ENCODE measurements around the gene AMDHD1. TPM values are rescaled to one million over a fixed set of nuclear protein-coding genes. Genes with fewer than 3 reads are reported as not detected.

Gene AMDHD1
- total and polyA plus RNA-seq, 10 of the 15 experiments (the other 5 are each of a cell fraction or from before 2014, with no cell fraction given), result 0.04 to 0.28 (median 0.13) TPM; not detected in 4

DNA sequence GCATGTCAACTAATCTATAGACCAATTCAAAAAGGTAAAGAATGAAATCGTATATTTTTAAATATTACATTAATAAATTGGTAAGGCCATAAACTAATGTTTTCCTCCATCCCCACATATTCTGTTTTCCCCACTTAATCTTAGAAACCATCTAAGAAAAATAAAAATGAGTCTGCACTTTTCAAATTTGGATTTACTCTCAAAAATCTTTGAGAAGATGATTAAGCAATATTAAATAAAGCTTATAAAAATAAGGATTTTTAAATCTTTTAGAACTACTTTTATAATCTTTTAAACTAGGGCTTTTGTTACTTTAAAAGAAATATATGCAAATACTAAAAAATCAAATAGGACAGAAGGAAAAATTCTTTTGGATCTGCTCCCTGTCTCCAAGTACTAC lies 63.6 kb downstream of the AMDHD1 start:
- DNase-seq (ENCODE audit: low read depth, low spot score) (no peak), ATAC-seq (no peak), FAIRE-seq (no peak)
- H3K4me3 ChIP-seq, result no peak overlapping the region
- ChIA-PET SMC1A (ENCODE audit: uncharacterized antibody, unreplicated experiment) (interaction anchor here (1.3 to 2.3 kb wide), 2 partner anchors 8 kb away, joined by 3 to 9 read pairs; no protein-coding TSS in a partner anchor), CTCF (interaction anchor here (0.9 to 1.3 kb wide), 4 partner anchors 8 to 89 kb away, joined by 3 to 4 read pairs (median 4); no protein-coding TSS in a partner anchor), POLR2A (no interaction called here), RAD21 (ENCODE audit: unreplicated experiment) (no interaction called here)
- BruUV-seq (replicated peaks), result no TSS peak
- H3K79me2 ChIP-seq (ENCODE audit: control insufficient read depth, insufficient read depth, low read length), result no peaks in the 10 kb centered on the region
- in situ Hi-C loops (cut with MboI), result no loop called here
- no peak overlapping the region for H2AFZ ChIP-seq (ENCODE audit: control insufficient read depth, low read depth, low read length)
- WGBS (ENCODE audit: insufficient coverage, insufficient replicate concordance, low lambda C conversion rate, missing lambda C conversion rate), result 96% methylated on average over 1 of the region's 1 CpG
- no peaks in the 10 kb centered on the region for H3K27me3 ChIP-seq (replicated peaks in 1 of 2; ENCODE audit: control insufficient read depth in 2 of 2, insufficient read depth in 2 of 2, low read length in 1 of 2)
- H3K27ac ChIP-seq (ENCODE audit: control insufficient read depth, insufficient read depth), result no peak overlapping the region
- no peak overlapping the region for H3K4me2 ChIP-seq (ENCODE audit: control insufficient read depth, insufficient read depth)
- H3K36me3 ChIP-seq (ENCODE audit: control insufficient read depth in 2 of 2, insufficient read depth in 2 of 2, low read length in 1 of 2), result peaks cover 4 to 5% of the 10 kb centered on the region in 2 experiments; a peak in 2 of 4 replicates
- H3K9me3 ChIP-seq (replicated peaks; ENCODE audit: control insufficient read depth, insufficient read depth, low read length), result no peaks in the 10 kb centered on the region
- H4K20me1 ChIP-seq (ENCODE audit: control insufficient read depth, insufficient read depth), result no peaks in the 10 kb centered on the region
- H3K4me1 ChIP-seq (ENCODE audit: control insufficient read depth, insufficient read depth, low read length), result no peaks in the 10 kb centered on the region
- no peak overlapping the region for H3K9ac ChIP-seq (ENCODE audit: control insufficient read depth, insufficient read depth, low read length)
- intact Hi-C loops (cut with micrococcal nuclease; ENCODE audit: unreplicated experiment), result no loop called here
- TF ChIP-seq RBBP5 (conservative IDR thresholded peaks at IDR 0.05) (no peak), PML (IDR thresholded peaks at IDR 0.05; ENCODE audit: low read length) (no peak), NRF1 (conservative IDR thresholded peaks at IDR 0.05; ENCODE audit: low read depth, low read length) (no peak), SRF (IDR thresholded peaks at IDR 0.05; ENCODE audit: low read depth in 2 of 2, low read length in 2 of 2) (no peak), SIN3A (IDR thresholded peaks at IDR 0.05; ENCODE audit: low read depth, low read length) (no peak), CHD2 (IDR thresholded peaks at IDR 0.05; ENCODE audit: borderline replicate concordance, low read depth, low read length) (no peak), GABPA (IDR thresholded peaks at IDR 0.05; ENCODE audit: low read depth) (no peak), BMI1 (IDR thresholded peaks at IDR 0.05; ENCODE audit: borderline replicate concordance) (no peak), KAT2A (conservative IDR thresholded peaks at IDR 0.05; ENCODE audit: control insufficient read depth, low read depth, low read length) (no peak), PAX5 (IDR thresholded peaks at IDR 0.05; ENCODE audit: borderline replicate concordance, low read depth, low read length) (no peak), ZBED1 (IDR thresholded peaks at IDR 0.05; ENCODE audit: borderline replicate concordance) (no peak)
- TF ChIP-seq, protein P1, sequence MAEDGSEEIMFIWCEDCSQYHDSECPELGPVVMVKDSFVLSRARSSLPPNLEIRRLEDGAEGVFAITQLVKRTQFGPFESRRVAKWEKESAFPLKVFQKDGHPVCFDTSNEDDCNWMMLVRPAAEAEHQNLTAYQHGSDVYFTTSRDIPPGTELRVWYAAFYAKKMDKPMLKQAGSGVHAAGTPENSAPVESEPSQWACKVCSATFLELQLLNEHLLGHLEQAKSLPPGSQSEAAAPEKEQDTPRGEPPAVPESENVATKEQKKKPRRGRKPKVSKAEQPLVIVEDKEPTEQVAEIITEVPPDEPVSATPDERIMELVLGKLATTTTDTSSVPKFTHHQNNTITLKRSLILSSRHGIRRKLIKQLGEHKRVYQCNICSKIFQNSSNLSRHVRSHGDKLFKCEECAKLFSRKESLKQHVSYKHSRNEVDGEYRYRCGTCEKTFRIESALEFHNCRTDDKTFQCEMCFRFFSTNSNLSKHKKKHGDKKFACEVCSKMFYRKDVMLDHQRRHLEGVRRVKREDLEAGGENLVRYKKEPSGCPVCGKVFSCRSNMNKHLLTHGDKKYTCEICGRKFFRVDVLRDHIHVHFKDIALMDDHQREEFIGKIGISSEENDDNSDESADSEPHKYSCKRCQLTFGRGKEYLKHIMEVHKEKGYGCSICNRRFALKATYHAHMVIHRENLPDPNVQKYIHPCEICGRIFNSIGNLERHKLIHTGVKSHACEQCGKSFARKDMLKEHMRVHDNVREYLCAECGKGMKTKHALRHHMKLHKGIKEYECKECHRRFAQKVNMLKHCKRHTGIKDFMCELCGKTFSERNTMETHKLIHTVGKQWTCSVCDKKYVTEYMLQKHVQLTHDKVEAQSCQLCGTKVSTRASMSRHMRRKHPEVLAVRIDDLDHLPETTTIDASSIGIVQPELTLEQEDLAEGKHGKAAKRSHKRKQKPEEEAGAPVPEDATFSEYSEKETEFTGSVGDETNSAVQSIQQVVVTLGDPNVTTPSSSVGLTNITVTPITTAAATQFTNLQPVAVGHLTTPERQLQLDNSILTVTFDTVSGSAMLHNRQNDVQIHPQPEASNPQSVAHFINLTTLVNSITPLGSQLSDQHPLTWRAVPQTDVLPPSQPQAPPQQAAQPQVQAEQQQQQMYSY (CRISPR knock-in tag; IDR thresholded peaks at IDR 0.05), result no peak
- TF ChIP-seq, protein P2, sequence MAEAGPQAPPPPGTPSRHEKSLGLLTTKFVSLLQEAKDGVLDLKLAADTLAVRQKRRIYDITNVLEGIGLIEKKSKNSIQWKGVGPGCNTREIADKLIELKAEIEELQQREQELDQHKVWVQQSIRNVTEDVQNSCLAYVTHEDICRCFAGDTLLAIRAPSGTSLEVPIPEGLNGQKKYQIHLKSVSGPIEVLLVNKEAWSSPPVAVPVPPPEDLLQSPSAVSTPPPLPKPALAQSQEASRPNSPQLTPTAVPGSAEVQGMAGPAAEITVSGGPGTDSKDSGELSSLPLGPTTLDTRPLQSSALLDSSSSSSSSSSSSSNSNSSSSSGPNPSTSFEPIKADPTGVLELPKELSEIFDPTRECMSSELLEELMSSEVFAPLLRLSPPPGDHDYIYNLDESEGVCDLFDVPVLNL (IDR thresholded peaks at IDR 0.05; ENCODE audit: low read depth, low read length), result no peak
- TF ChIP-seq, protein P3, sequence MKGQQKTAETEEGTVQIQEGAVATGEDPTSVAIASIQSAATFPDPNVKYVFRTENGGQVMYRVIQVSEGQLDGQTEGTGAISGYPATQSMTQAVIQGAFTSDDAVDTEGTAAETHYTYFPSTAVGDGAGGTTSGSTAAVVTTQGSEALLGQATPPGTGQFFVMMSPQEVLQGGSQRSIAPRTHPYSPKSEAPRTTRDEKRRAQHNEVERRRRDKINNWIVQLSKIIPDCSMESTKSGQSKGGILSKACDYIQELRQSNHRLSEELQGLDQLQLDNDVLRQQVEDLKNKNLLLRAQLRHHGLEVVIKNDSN (IDR thresholded peaks at IDR 0.05; ENCODE audit: borderline replicate concordance, extremely low read length, insufficient read depth, low read depth, low read length), result no peak
- TF ChIP-seq, protein P4, sequence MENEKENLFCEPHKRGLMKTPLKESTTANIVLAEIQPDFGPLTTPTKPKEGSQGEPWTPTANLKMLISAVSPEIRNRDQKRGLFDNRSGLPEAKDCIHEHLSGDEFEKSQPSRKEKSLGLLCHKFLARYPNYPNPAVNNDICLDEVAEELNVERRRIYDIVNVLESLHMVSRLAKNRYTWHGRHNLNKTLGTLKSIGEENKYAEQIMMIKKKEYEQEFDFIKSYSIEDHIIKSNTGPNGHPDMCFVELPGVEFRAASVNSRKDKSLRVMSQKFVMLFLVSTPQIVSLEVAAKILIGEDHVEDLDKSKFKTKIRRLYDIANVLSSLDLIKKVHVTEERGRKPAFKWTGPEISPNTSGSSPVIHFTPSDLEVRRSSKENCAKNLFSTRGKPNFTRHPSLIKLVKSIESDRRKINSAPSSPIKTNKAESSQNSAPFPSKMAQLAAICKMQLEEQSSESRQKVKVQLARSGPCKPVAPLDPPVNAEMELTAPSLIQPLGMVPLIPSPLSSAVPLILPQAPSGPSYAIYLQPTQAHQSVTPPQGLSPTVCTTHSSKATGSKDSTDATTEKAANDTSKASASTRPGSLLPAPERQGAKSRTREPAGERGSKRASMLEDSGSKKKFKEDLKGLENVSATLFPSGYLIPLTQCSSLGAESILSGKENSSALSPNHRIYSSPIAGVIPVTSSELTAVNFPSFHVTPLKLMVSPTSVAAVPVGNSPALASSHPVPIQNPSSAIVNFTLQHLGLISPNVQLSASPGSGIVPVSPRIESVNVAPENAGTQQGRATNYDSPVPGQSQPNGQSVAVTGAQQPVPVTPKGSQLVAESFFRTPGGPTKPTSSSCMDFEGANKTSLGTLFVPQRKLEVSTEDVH (IDR thresholded peaks at IDR 0.05; ENCODE audit: low read depth, partially characterized antibody), result no peak

Measured in GM12878 (cell line).